ENCODE results near the gene ZNF511. TPM values are rescaled to one million over a fixed set of nuclear protein-coding genes. Genes with fewer than 3 reads are reported as not detected.
"Not testable (repeated sequence)": the region's sequence is repeated elsewhere in the genome, so short reads cannot be mapped to it uniquely, and the experiment has no call there.

ZNF511 gene
- total RNA-seq, 1 experiment from 2014 or later, result 49.0 TPM

DNA sequence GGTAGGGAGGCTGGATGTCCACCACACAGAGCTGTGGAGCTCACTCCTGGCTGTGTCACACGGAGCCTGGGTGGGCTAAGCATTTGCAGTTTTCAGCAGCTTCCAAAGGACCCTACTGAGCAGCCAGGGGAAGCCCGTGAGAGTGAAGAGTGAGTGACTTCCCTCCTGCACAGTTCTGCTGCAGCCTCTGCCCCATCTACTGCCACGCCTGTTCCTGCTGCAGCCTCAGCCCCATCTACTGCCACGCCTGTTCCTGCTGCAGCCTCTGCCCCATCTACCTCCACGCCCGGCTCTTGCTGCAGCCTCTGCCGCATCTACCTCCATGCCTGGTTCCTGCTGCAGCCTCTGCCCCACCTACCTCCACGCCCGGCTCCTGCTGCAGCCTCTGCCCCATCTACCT lies 44.3 kb upstream of the ZNF511 start:
- no peak for DNase-seq (ENCODE audit: low read depth, low spot score)
- H3K27ac ChIP-seq (ENCODE audit: low read depth, low read length), result no peak overlapping the region

DNA sequence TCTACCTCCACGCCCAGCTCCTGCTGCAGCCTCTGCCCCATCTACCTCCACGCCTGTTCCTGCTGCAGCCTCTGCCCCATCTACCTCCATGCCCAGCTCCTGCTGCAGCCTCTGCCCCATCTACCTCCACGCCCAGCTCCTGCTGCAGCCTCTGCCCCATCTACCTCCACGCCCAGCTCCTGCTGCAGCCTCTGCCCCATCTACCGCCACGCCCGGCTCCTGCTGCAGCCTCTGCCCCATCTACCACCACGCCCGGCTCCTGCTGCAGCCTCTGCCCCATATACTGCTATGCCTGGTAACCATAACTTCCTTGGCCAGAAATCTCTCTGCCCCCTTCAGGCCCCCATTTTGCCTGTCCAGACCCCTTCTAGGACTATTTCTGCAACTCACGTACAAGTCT lies 43.7 kb upstream of the ZNF511 start:
- H3K27ac ChIP-seq (ENCODE audit: low read depth, low read length); H3K4me3 ChIP-seq (replicated peaks in 1 of 2; ENCODE audit: low read depth in 1 of 2, low read length in 2 of 2); H3K4me2 ChIP-seq (ENCODE audit: low read length); H3K9me2 ChIP-seq (ENCODE audit: insufficient read depth); H3K36me3 ChIP-seq (ENCODE audit: control insufficient read depth in 1 of 2, insufficient read depth in 2 of 2, low read length in 2 of 2); H2AFZ ChIP-seq (ENCODE audit: low read depth, low read length, poor library complexity, severe bottlenecking); H3K79me2 ChIP-seq (ENCODE audit: insufficient read depth, low read length); RAD21 ChIA-PET (ENCODE audit: low non-redundant PET in 1 of 2, low total read pairs in 2 of 2, uncharacterized antibody in 2 of 2, unreplicated experiment in 2 of 2); DNase-seq (ENCODE audit: low read depth, low spot score); H3K9me3 ChIP-seq (ENCODE audit: control insufficient read depth in 1 of 2, insufficient read depth in 1 of 2, low read depth in 1 of 2, low read length in 2 of 2); H4K20me1 ChIP-seq (ENCODE audit: insufficient read depth); intact Hi-C loops (cut with micrococcal nuclease); CTCF ChIA-PET; H3K9ac ChIP-seq (ENCODE audit: low read length); ATAC-seq; POLR2A ChIA-PET; H3K27me3 ChIP-seq (ENCODE audit: insufficient read depth, low read length); BruUV-seq (replicated peaks): not testable (repeated sequence)
- H3K4me1 ChIP-seq (ENCODE audit: control insufficient read depth in 1 of 2, insufficient read depth in 2 of 2, low read length in 2 of 2), result peaks cover 10 to 21% of the 10 kb centered on the region in 2 experiments; a peak in 3 of 4 replicates

More for the DNA sequence above, 44.3 kb upstream of the ZNF511 start:
- BruUV-seq (replicated peaks), result no TSS peak
- no peak for ATAC-seq
- intact Hi-C loops (cut with micrococcal nuclease), result no loop called here
- no peaks in the 10 kb centered on the region for H3K36me3 ChIP-seq (ENCODE audit: control insufficient read depth in 1 of 2, insufficient read depth in 2 of 2, low read length in 2 of 2)
- H3K79me2 ChIP-seq (ENCODE audit: insufficient read depth, low read length), result no peaks in the 10 kb centered on the region
- no peaks in the 10 kb centered on the region for H4K20me1 ChIP-seq (ENCODE audit: insufficient read depth)
- ChIA-PET POLR2A (no interaction called here), RAD21 (ENCODE audit: low non-redundant PET in 1 of 2, low total read pairs in 2 of 2, uncharacterized antibody in 2 of 2, unreplicated experiment in 2 of 2) (no interaction called here), CTCF (no interaction called here)
- H3K4me1 ChIP-seq (ENCODE audit: control insufficient read depth in 1 of 2, insufficient read depth in 2 of 2, low read length in 2 of 2), result peaks cover 16 to 27% of the 10 kb centered on the region in 2 experiments
- no peak for TF ChIP-seq YY1 (IDR thresholded peaks at IDR 0.05; ENCODE audit: extremely low read depth, insufficient replicate concordance, low read depth, low read length)
- TF ChIP-seq, protein P1, sequence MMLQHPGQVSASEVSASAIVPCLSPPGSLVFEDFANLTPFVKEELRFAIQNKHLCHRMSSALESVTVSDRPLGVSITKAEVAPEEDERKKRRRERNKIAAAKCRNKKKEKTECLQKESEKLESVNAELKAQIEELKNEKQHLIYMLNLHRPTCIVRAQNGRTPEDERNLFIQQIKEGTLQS (IDR thresholded peaks at IDR 0.05), result no peak
- TF ChIP-seq JUND (IDR thresholded peaks at IDR 0.05), result no peak
- TF ChIP-seq SRF (IDR thresholded peaks at IDR 0.05; ENCODE audit: low read depth), result no peak
- TF ChIP-seq ZFX (IDR thresholded peaks at IDR 0.05), result no peak
- TF ChIP-seq, protein P2, sequence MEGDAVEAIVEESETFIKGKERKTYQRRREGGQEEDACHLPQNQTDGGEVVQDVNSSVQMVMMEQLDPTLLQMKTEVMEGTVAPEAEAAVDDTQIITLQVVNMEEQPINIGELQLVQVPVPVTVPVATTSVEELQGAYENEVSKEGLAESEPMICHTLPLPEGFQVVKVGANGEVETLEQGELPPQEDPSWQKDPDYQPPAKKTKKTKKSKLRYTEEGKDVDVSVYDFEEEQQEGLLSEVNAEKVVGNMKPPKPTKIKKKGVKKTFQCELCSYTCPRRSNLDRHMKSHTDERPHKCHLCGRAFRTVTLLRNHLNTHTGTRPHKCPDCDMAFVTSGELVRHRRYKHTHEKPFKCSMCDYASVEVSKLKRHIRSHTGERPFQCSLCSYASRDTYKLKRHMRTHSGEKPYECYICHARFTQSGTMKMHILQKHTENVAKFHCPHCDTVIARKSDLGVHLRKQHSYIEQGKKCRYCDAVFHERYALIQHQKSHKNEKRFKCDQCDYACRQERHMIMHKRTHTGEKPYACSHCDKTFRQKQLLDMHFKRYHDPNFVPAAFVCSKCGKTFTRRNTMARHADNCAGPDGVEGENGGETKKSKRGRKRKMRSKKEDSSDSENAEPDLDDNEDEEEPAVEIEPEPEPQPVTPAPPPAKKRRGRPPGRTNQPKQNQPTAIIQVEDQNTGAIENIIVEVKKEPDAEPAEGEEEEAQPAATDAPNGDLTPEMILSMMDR (IDR thresholded peaks at IDR 0.05 in 2 of 3, conservative IDR thresholded peaks at IDR 0.05 in 1 of 3; ENCODE audit: borderline replicate concordance in 1 of 3, insufficient read depth in 1 of 3, low read depth in 2 of 3, low read length in 2 of 3), result no peak
- TF ChIP-seq EZH2 (IDR thresholded peaks at IDR 0.05), result no peak
- TF ChIP-seq CBX3 (IDR thresholded peaks at IDR 0.05; ENCODE audit: low read depth), result no peak
- no peak for TF ChIP-seq POLR2A (IDR thresholded peaks at IDR 0.05; ENCODE audit: borderline replicate concordance, extremely low read depth, insufficient read depth, insufficient read length)
- TF ChIP-seq, protein P3, sequence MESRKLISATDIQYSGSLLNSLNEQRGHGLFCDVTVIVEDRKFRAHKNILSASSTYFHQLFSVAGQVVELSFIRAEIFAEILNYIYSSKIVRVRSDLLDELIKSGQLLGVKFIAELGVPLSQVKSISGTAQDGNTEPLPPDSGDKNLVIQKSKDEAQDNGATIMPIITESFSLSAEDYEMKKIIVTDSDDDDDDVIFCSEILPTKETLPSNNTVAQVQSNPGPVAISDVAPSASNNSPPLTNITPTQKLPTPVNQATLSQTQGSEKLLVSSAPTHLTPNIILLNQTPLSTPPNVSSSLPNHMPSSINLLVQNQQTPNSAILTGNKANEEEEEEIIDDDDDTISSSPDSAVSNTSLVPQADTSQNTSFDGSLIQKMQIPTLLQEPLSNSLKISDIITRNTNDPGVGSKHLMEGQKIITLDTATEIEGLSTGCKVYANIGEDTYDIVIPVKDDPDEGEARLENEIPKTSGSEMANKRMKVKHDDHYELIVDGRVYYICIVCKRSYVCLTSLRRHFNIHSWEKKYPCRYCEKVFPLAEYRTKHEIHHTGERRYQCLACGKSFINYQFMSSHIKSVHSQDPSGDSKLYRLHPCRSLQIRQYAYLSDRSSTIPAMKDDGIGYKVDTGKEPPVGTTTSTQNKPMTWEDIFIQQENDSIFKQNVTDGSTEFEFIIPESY (IDR thresholded peaks at IDR 0.05; ENCODE audit: extremely low read depth, insufficient replicate concordance, low read length), result no peak
- TF ChIP-seq EGR1 (IDR thresholded peaks at IDR 0.05; ENCODE audit: low read depth), result no peak
- TF ChIP-seq FOSL1 (IDR thresholded peaks at IDR 0.05; ENCODE audit: low read depth), result no peak
- no peak for TF ChIP-seq CEBPB (IDR thresholded peaks at IDR 0.05; ENCODE audit: low read depth)
- no peak for TF ChIP-seq ZNF274 (IDR thresholded peaks at IDR 0.05; ENCODE audit: low read depth, low read length)
- TF ChIP-seq TCF7L2 (IDR thresholded peaks at IDR 0.05; ENCODE audit: borderline replicate concordance, extremely low read depth, insufficient read depth, insufficient read length), result no peak
- no peaks in the 10 kb centered on the region for H3K9me3 ChIP-seq (ENCODE audit: control insufficient read depth in 1 of 2, insufficient read depth in 1 of 2, low read depth in 1 of 2, low read length in 2 of 2)
- no peaks in the 10 kb centered on the region for H3K27me3 ChIP-seq (ENCODE audit: insufficient read depth, low read length)
- no peak overlapping the region for H3K4me3 ChIP-seq (replicated peaks in 1 of 2; ENCODE audit: low read depth in 1 of 2, low read length in 2 of 2)
- no peak overlapping the region for H3K9ac ChIP-seq (ENCODE audit: low read length)
- H2AFZ ChIP-seq (ENCODE audit: low read depth, low read length, poor library complexity, severe bottlenecking), result no peak overlapping the region
- no peak overlapping the region for H3K4me2 ChIP-seq (ENCODE audit: low read length)
- H3K9me2 ChIP-seq (ENCODE audit: insufficient read depth), result no peaks in the 10 kb centered on the region

All from HCT116 (cell line).